Measurements from ENCODE around the gene CDCA3. TPM values are rescaled to one million over a fixed set of nuclear protein-coding genes. Genes with fewer than 3 reads are reported as not detected.
"Not testable (repeated sequence)": the region's sequence is repeated elsewhere in the genome, so short reads cannot be mapped to it uniquely, and the experiment has no call there.

The CDCA3 gene
- total RNA-seq, 1 donor from 2014 or later, result 5.2 TPM

DNA sequence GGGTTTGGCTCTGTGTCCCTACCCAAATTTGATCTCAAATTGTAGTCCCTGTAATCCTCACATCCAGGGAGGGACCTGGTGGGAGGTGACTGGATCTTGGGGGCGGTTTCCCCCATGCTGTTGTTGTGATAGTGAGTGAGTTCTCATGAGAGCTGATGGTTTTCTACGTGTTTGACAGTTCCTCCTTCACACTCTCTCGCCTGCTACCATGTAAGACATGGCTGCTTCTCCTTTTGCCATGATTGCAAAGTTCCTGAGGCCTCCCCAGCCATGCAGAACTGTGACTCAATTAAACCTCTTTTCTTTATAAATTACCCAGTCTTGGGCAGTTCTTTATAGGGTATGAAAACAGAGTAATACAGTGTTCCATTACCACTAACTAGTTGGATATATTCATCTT is 43.2 kb upstream of the CDCA3 start:
- no peak overlapping the region for H3K27ac Mint-ChIP-seq (ENCODE audit: unreplicated experiment)
- peaks cover 9% of the 10 kb centered on the region for H3K27me3 Mint-ChIP-seq (ENCODE audit: unreplicated experiment)
- H3K9me3 Mint-ChIP-seq (ENCODE audit: unreplicated experiment), result peaks cover 6% of the 10 kb centered on the region
- no peaks in the 10 kb centered on the region for H3K4me1 Mint-ChIP-seq (ENCODE audit: low read depth, unreplicated experiment)
- H3K36me3 Mint-ChIP-seq (ENCODE audit: unreplicated experiment), result no peaks in the 10 kb centered on the region
- no peak for TF ChIP-seq CTCF (IDR thresholded peaks at IDR 0.05; ENCODE audit: partially characterized antibody, unreplicated experiment)
- no peak overlapping the region for H3K4me3 Mint-ChIP-seq (ENCODE audit: unreplicated experiment)
- DNase-seq, result no peak

- H3K27me3 Mint-ChIP-seq (ENCODE audit: unreplicated experiment); H3K4me3 Mint-ChIP-seq (ENCODE audit: unreplicated experiment); H3K4me1 Mint-ChIP-seq (ENCODE audit: low read depth, unreplicated experiment); H3K27ac Mint-ChIP-seq (ENCODE audit: unreplicated experiment); H3K9me3 Mint-ChIP-seq (ENCODE audit: unreplicated experiment); H3K36me3 Mint-ChIP-seq (ENCODE audit: unreplicated experiment); DNase-seq: not testable (repeated sequence)
Observed at GRCh38 chr12:6892683-6893082, 41.6 kb upstream of the CDCA3 start.

GRCh38 chr12:6891646-6892001 is 40.5 kb upstream of the CDCA3 start:
- no peak for TF ChIP-seq CTCF (IDR thresholded peaks at IDR 0.05; ENCODE audit: partially characterized antibody, unreplicated experiment)
- peaks cover 9% of the 10 kb centered on the region for H3K27me3 Mint-ChIP-seq (ENCODE audit: unreplicated experiment)

DNA sequence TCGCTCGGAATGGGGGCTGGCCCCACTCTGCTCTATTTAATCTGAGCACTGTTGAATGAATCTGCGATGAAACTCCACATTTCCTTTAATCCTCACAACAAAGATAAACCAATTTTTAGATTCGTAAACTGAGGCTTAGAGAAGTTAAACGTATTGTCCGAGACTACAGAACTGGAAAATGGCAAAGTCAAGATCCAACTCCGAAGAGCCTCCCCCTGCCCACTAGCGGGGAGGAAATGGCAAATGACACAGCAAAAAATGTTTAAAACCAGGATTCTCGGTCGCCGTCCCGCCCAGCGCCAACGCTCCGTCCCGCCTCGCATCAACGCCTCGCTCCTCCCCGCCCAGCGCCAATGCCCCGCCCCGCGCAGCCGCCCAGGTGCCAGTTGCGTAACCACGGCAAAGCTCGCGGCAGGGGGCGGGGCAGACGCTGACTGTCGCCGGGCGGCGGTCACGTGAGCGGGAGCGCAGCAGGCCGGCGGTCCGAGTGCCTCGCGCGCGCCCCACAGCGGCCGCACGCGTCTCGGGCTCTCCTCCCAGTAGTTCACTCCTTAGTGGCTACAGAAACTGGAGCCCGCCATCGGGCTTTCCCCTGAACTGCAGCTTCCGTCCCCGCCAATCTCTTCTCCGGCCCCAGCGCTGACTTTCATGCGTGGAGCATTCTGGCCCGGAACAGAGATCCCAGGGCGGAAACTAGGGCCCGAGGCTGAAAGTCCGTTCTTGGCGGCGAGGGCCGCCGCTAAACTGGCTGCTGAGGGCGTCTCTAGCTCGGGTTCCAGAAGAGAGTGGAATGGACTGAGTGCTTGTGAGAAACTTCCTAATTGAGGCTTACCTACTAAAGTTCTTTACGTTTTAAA is 39.9 kb upstream of the CDCA3 start:
- H3K27ac Mint-ChIP-seq (ENCODE audit: unreplicated experiment), result peak overlapping the region; percentile 95
- H3K27me3 Mint-ChIP-seq (ENCODE audit: unreplicated experiment), result peaks cover 9% of the 10 kb centered on the region
- no peaks in the 10 kb centered on the region for H3K4me1 Mint-ChIP-seq (ENCODE audit: low read depth, unreplicated experiment)
- no peaks in the 10 kb centered on the region for H3K36me3 Mint-ChIP-seq (ENCODE audit: unreplicated experiment)
- peak; percentile 100 for DNase-seq
- H3K9me3 Mint-ChIP-seq (ENCODE audit: unreplicated experiment), result peaks cover 4% of the 10 kb centered on the region
- peak overlapping the region; percentile 86 for H3K4me3 Mint-ChIP-seq (ENCODE audit: unreplicated experiment)
- TF ChIP-seq CTCF (IDR thresholded peaks at IDR 0.05; ENCODE audit: partially characterized antibody, unreplicated experiment), result peak; percentile 78

More at GRCh38 chr12:6891646-6892001, 40.5 kb upstream of the CDCA3 start:
- H3K4me1 Mint-ChIP-seq (ENCODE audit: low read depth, unreplicated experiment), result no peaks in the 10 kb centered on the region
- H3K36me3 Mint-ChIP-seq (ENCODE audit: unreplicated experiment), result no peaks in the 10 kb centered on the region
- H3K9me3 Mint-ChIP-seq (ENCODE audit: unreplicated experiment), result peaks cover 4% of the 10 kb centered on the region
- no peak for DNase-seq
- H3K27ac Mint-ChIP-seq (ENCODE audit: unreplicated experiment), result peak overlapping the region; percentile 83
- peak overlapping the region; percentile 72 for H3K4me3 Mint-ChIP-seq (ENCODE audit: unreplicated experiment)

- H3K4me1 Mint-ChIP-seq (ENCODE audit: low read depth, unreplicated experiment); H3K27me3 Mint-ChIP-seq (ENCODE audit: unreplicated experiment); DNase-seq; H3K9me3 Mint-ChIP-seq (ENCODE audit: unreplicated experiment); H3K36me3 Mint-ChIP-seq (ENCODE audit: unreplicated experiment): not testable (repeated sequence)
- H3K4me3 Mint-ChIP-seq (ENCODE audit: unreplicated experiment), result peak overlapping the region; percentile 86
- peak overlapping the region; percentile 95 for H3K27ac Mint-ChIP-seq (ENCODE audit: unreplicated experiment)
Observed at GRCh38 chr12:6889775-6890573, 38.9 kb upstream of the CDCA3 start.

DNA sequence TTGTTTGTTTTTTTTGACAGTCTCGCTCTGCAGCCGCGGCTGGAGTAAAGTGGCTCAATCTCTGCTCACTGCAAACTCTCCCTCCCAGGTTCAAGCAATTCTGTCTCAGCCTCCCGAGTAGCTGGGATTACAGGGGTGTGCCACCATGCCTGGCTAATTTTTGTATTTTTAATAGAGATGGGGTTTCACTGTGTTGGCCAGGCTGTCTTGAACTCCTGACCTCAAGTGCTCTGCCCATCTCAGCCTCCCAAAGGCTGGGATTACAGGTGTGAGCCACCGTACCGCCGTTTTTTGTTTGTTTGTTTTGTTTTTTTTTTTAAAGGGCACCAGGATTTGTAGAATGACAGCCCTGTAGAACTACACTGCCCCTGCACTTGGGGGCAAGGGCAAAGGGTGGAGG is 37.7 kb upstream of the CDCA3 start:
- not testable (repeated sequence) for H3K4me3 Mint-ChIP-seq (ENCODE audit: unreplicated experiment); H3K9me3 Mint-ChIP-seq (ENCODE audit: unreplicated experiment); H3K4me1 Mint-ChIP-seq (ENCODE audit: low read depth, unreplicated experiment); DNase-seq; H3K27me3 Mint-ChIP-seq (ENCODE audit: unreplicated experiment); H3K27ac Mint-ChIP-seq (ENCODE audit: unreplicated experiment); H3K36me3 Mint-ChIP-seq (ENCODE audit: unreplicated experiment)
